NCI-H1694 (cell line): ENCODE measurements around the gene THAP4.

Experiments
- DNase-seq: peaks from one replicate; lab custom pipeline; 2025; lab: John Stamatoyannopoulos, UW

Gene THAP4

GRCh38 chr2:241638940-241639339 lies 2.0 kb upstream of the THAP4 start:
- DNase-seq, result no peak

GRCh38 chr2:241637795-241638660 lies 1.1 kb upstream of the THAP4 start:
- DNase-seq, result no peak

- no peak for DNase-seq
Observed at GRCh38 chr2:241636182-241637017, 558 bp downstream of the THAP4 start.

- no peak for DNase-seq
Observed at GRCh38 chr2:241635756-241636155, 1.2 kb downstream of the THAP4 start.

GRCh38 chr2:241633561-241633960 lies 3.4 kb downstream of the THAP4 start:
- no peak for DNase-seq

- no peak for DNase-seq
Observed at GRCh38 chr2:241632478-241633325, 4.3 kb downstream of the THAP4 start.

GRCh38 chr2:241629762-241630435 lies 7.1 kb downstream of the THAP4 start:
- DNase-seq, result no peak

GRCh38 chr2:241627675-241628074 lies 9.3 kb downstream of the THAP4 start:
- no peak for DNase-seq

GRCh38 chr2:241620419-241620769 lies 16.6 kb downstream of the THAP4 start:
- no peak for DNase-seq

GRCh38 chr2:241619597-241620418 lies 17.1 kb downstream of the THAP4 start:
- DNase-seq, result no peak

GRCh38 chr2:241618829-241619228 lies 18.1 kb downstream of the THAP4 start:
- DNase-seq, result no peak

GRCh38 chr2:241618296-241618805 lies 18.6 kb downstream of the THAP4 start:
- DNase-seq, result no peak

- DNase-seq, result no peak
Observed at GRCh38 chr2:241617431-241618154, 19.4 kb downstream of the THAP4 start.

GRCh38 chr2:241616168-241617125 lies 20.5 kb downstream of the THAP4 start:
- no peak for DNase-seq

GRCh38 chr2:241615522-241616052 lies 21.4 kb downstream of the THAP4 start:
- no peak for DNase-seq

- DNase-seq, result no peak
Observed at GRCh38 chr2:241615041-241615440, 21.9 kb downstream of the THAP4 start.

- DNase-seq, result no peak
Observed at GRCh38 chr2:241613017-241613780, 23.8 kb downstream of the THAP4 start.
